CD14-positive monocyte (primary cell): ENCODE data around the gene ACER2. TPM values are rescaled to one million over a fixed set of nuclear protein-coding genes. Genes with fewer than 3 reads are reported as not detected.

ENCODE experiments used
- DNase-seq, 3 donors: peaks; one replicate each; pipeline ENCODE4 v3.0.0-alpha.2; 2011 to 2022
- H2AFZ ChIP-seq: 2 replicates; pipeline ENCODE4 v1.6.0; 2012; ENCODE audit warnings: mild to moderate bottlenecking, low read depth, low read length, inconsistent platforms; ENCODE audit not compliant: insufficient read depth, poor library complexity, severe bottlenecking
- H3K27ac ChIP-seq, 2 donors: 1 replicate in 1 of 2; 2 replicates in 1 of 2; pipeline ENCODE4 v1.5.1; 2012 to 2013; ENCODE audit warnings: low read length in 2 of 2, control low read depth in 1 of 2, inconsistent platforms in 1 of 2, low read depth in 1 of 2, mild to moderate bottlenecking in 1 of 2
- H3K27me3 ChIP-seq, 2 donors: one replicate each; pipeline versions ENCODE4 v1.6.0 to v1.6.1; 2011 to 2013; ENCODE audit warnings: low read length in 2 of 2; ENCODE audit not compliant: control insufficient read depth in 2 of 2, insufficient read depth in 2 of 2
- H3K36me3 ChIP-seq, 2 donors: replicated peaks in 1 of 2; 1 replicate in 1 of 2; 2 replicates in 1 of 2; pipeline versions ENCODE4 v1.5.1 to v1.6.1; 2012 to 2013; ENCODE audit warnings: low read length in 2 of 2, control low read depth in 1 of 2, inconsistent platforms in 1 of 2, mild to moderate bottlenecking in 1 of 2; ENCODE audit not compliant: insufficient read depth in 2 of 2, control insufficient read depth in 1 of 2
- H3K4me1 ChIP-seq, 2 donors: 1 replicate in 1 of 2; 2 replicates in 1 of 2; pipeline versions ENCODE4 v1.5.1 to v1.6.1; 2012 to 2013; ENCODE audit warnings: low read length in 2 of 2, control low read depth in 1 of 2, inconsistent platforms in 1 of 2, mild to moderate bottlenecking in 1 of 2, moderate library complexity in 1 of 2; ENCODE audit not compliant: insufficient read depth in 2 of 2, control insufficient read depth in 1 of 2
- H3K4me2 ChIP-seq: replicated peaks from 2 replicates; pipeline ENCODE3; 2012; ENCODE audit warnings: low read length, moderate library complexity, mild to moderate bottlenecking; ENCODE audit not compliant: poor library complexity, severe bottlenecking; ENCODE audit errors: extremely low read depth
- H3K4me3 ChIP-seq, 3 experiments: fragments of 200-600 bp in 1 of 3; sonication (generic) in 1 of 3; replicated peaks in 1 of 3; 1 replicate in 2 of 3; 2 replicates in 1 of 3; pipeline ENCODE4 v1.5.1; 2011 to 2013; ENCODE audit warnings: low read length in 3 of 3, mild to moderate bottlenecking in 3 of 3, control low read depth in 2 of 3, low read depth in 2 of 3, inconsistent platforms in 1 of 3, moderate library complexity in 1 of 3
- H3K79me2 ChIP-seq: 2 replicates; pipeline ENCODE4 v1.6.0; 2012; ENCODE audit warnings: mild to moderate bottlenecking, control low read depth, inconsistent platforms, low read length, moderate library complexity; ENCODE audit not compliant: insufficient read depth
- H3K9ac ChIP-seq: 2 replicates; pipeline ENCODE4 v1.6.0; 2017; ENCODE audit warnings: low read length, mild to moderate bottlenecking; ENCODE audit not compliant: insufficient read depth, poor library complexity, severe bottlenecking
- H3K9me3 ChIP-seq, 2 donors: replicated peaks in 1 of 2; 1 replicate in 1 of 2; 2 replicates in 1 of 2; pipeline versions ENCODE4 v1.5.1 to v1.6.1; 2012 to 2013; ENCODE audit warnings: low read length in 2 of 2, control low read depth in 1 of 2; ENCODE audit not compliant: control insufficient read depth in 1 of 2, insufficient read depth in 1 of 2
- H4K20me1 ChIP-seq: 2 replicates; pipeline ENCODE4 v1.6.0; 2012; ENCODE audit warnings: mild to moderate bottlenecking, low read length, control low read depth, moderate library complexity; ENCODE audit not compliant: insufficient read depth
- H3K27ac Mint-ChIP-seq, 7 donors: one replicate each; pipeline ENCODE4 v1.8.0; 2020; ENCODE audit warnings: mild to moderate bottlenecking in 7 of 7, mixed read lengths in 7 of 7, moderate library complexity in 6 of 7, inconsistent platforms in 2 of 7
- H3K27me3 Mint-ChIP-seq, 3 donors: one replicate each; pipeline ENCODE4 v1.8.0; 2021 to 2022; ENCODE audit warnings: low read depth in 3 of 3, mild to moderate bottlenecking in 3 of 3, mixed read lengths in 3 of 3, moderate library complexity in 3 of 3, inconsistent platforms in 1 of 3
- H3K36me3 Mint-ChIP-seq, 2 donors: one replicate each; pipeline ENCODE4 v1.8.0; 2020; ENCODE audit warnings: mixed read lengths in 2 of 2, inconsistent platforms in 1 of 2, mild to moderate bottlenecking in 1 of 2
- H3K4me1 Mint-ChIP-seq: one replicate; pipeline ENCODE4 v1.8.0; 2020; ENCODE audit warnings: mild to moderate bottlenecking, mixed read lengths
- H3K4me3 Mint-ChIP-seq, 2 donors: one replicate each; pipeline ENCODE4 v1.8.0; 2020; ENCODE audit warnings: mild to moderate bottlenecking in 2 of 2, mixed read lengths in 2 of 2, moderate library complexity in 1 of 2
- H3K9me3 Mint-ChIP-seq, 7 donors: one replicate each; pipeline ENCODE4 v1.8.0; 2020 to 2022; ENCODE audit warnings: mixed read lengths in 7 of 7, mild to moderate bottlenecking in 6 of 7, moderate library complexity in 6 of 7, inconsistent platforms in 2 of 7
- CTCF ChIP-seq: fragments of 200-600 bp; IDR thresholded peaks from one replicate; pipeline ENCODE4 v1.8.0; 2022; ENCODE audit warnings: antibody characterized with exemption, mild to moderate bottlenecking
- WGBS: methylation state at CpG from one replicate; pipeline ENCODE4 v1.1.5; 2013; ENCODE audit warnings: missing lambda C conversion rate; ENCODE audit not compliant: insufficient coverage; 5-methylcytosine and 5-hydroxymethylcytosine counted together
- intact Hi-C, 2 donors: fragments of 100-400 bp; cut with micrococcal nuclease; formaldehyde crosslinking; loops; one replicate each; pipeline versions ENCODE4 v1.15.0 to v1.15.1; 2023
- polyA plus RNA-seq, 3 donors: library from polyadenylated mRNA; depleted of rRNA in 1 of 3; unstranded in 2 of 3; stranded (reverse) in 1 of 3; fragments of 300-500 nt in 2 of 3; fragments of >200 nt in 1 of 3; fragmentation: Illumina TruSeq in 2 of 3; gene quantifications; 1 replicate in 2 of 3; 2 replicates in 1 of 3; pipeline ENCODE4 v1.2.3, GENCODE V29; 2012 to 2021

ACER2 gene
- polyA plus RNA-seq, 3 donors: 0.17 to 0.21 TPM; not detected in 1

- no peaks in the 10 kb centered on the region for H3K79me2 ChIP-seq
- no peaks in the 10 kb centered on the region for H3K9me3 ChIP-seq
- peaks cover 0 to 4% of the 10 kb centered on the region in 2 donors for H3K27me3 ChIP-seq
- no peak overlapping the region for H3K9ac ChIP-seq
- H2AFZ ChIP-seq: no peak overlapping the region
- peaks cover 5 to 16% of the 10 kb centered on the region in 2 donors for H3K4me1 ChIP-seq
- no peaks in the 10 kb centered on the region for H4K20me1 ChIP-seq
- no peak overlapping the region for H3K4me2 ChIP-seq
- Mint-ChIP-seq H3K27me3 (peaks cover 3 to 18% (median 5%) of the 10 kb centered on the region in 3 donors), H3K27ac (no peak overlapping the region), H3K9me3 (no peaks in the 10 kb centered on the region), H3K4me3 (no peak overlapping the region), H3K4me1 (peaks cover 16% of the 10 kb centered on the region), H3K36me3 (no peaks in the 10 kb centered on the region)
- no peak overlapping the region for H3K4me3 ChIP-seq
- no peak overlapping the region for H3K27ac ChIP-seq
- intact Hi-C loops: no loop called here
- TF ChIP-seq CTCF: no peak
- no peaks in the 10 kb centered on the region for H3K36me3 ChIP-seq
- DNase-seq: no peak
- WGBS: 100% methylated on average over 2 of the region's 3 CpGs
Observed at GRCh38 chr9:19469271-19469670, 60.5 kb downstream of the ACER2 start.

GRCh38 chr9:19470567-19470966, 61.8 kb downstream of the ACER2 start:
- 95% methylated on average over 4 of the region's 5 CpGs for WGBS
- H3K27me3 Mint-ChIP-seq: peaks cover 0 to 7% (median 2%) of the 10 kb centered on the region in 3 donors
- DNase-seq: no peak
- Histone ChIP-seq H2AFZ (no peak overlapping the region), H3K4me1 (peaks cover 5% of the 10 kb centered on the region in 2 donors), H3K27ac (no peak overlapping the region), H3K9me3 (no peaks in the 10 kb centered on the region), H3K4me3 (no peak overlapping the region), H3K9ac (no peak overlapping the region), H3K79me2 (no peaks in the 10 kb centered on the region), H3K4me2 (no peak overlapping the region), H4K20me1 (no peaks in the 10 kb centered on the region), H3K36me3 (no peaks in the 10 kb centered on the region), H3K27me3 (peaks cover 0 to 2% of the 10 kb centered on the region in 2 donors)
- no peak overlapping the region for H3K27ac Mint-ChIP-seq
- no peaks in the 10 kb centered on the region for H3K36me3 Mint-ChIP-seq
- intact Hi-C loops: no loop called here
- H3K9me3 Mint-ChIP-seq: no peaks in the 10 kb centered on the region
- TF ChIP-seq CTCF: no peak
- peaks cover 7% of the 10 kb centered on the region for H3K4me1 Mint-ChIP-seq
- H3K4me3 Mint-ChIP-seq: no peak overlapping the region
